K562 (cell line): ENCODE measurements around the gene AFM. TPM values are rescaled to one million over a fixed set of nuclear protein-coding genes. Genes with fewer than 3 reads are reported as not detected.

Experiments
- ATAC-seq: fragments of 200-7000 bp; cut with Tn5 transposase; 3 replicates; pipeline ENCODE4 v1.9.1; 2020; ENCODE audit warnings: moderate library complexity
- BruUV-seq: library from RNA; stranded (reverse); fragments of 400-500 nt; replicated peaks from 2 replicates; lab custom pipeline; 2021; lab: Mats Ljungman, UMichigan
- CTCF ChIA-PET: fragments of 300-600 bp; formaldehyde crosslinking; extraction: SDS; loops from one replicate; lab custom pipeline; 2021; ENCODE audit warnings: low intra/inter-chr PET ratio; lab: Yijun Ruan, JAX
- POLR2A ChIA-PET: fragments of 300-600, 350-650 bp; sonication (Branson Sonifier 250); formaldehyde crosslinking; extraction: SDS; loops from one replicate; lab custom pipeline; 2021; ENCODE audit warnings: antibody characterized with exemption, inconsistent platforms; lab: Yijun Ruan, JAX
- DNase-seq, 4 experiments: peaks; one replicate each; pipeline versions ENCODE4 v3.0.0 to v3.0.0-alpha.2; 2011 to 2018; ENCODE audit warnings: low spot score in 3 of 4, mixed read lengths in 3 of 4; ENCODE audit errors: extremely low read depth in 1 of 4
- FAIRE-seq: peaks from 2 replicates; lab custom pipeline; 2011; peaks lifted over from hg19 to GRCh38; lab: Jason Lieb, UNC
- H2AFZ ChIP-seq: 2 replicates; pipeline ENCODE4 v1.6.0; 2011; ENCODE audit warnings: low read depth, low read length, control low read depth, inconsistent platforms
- H3K27ac ChIP-seq: fragments of 200-600 bp; 3 replicates; pipeline ENCODE4 v1.8.0; 2011; ENCODE audit warnings: low read depth, mild to moderate bottlenecking, control low read depth, inconsistent platforms, low read length, moderate library complexity, mixed read lengths; ENCODE audit errors: extremely low read depth
- H3K27me3 ChIP-seq, 2 experiments: fragments of 300-600 bp in 1 of 2; 2 replicates in 1 of 2; 3 replicates in 1 of 2; pipeline versions ENCODE4 v1.6.0 to v1.8.0; 2011; ENCODE audit warnings: inconsistent platforms in 2 of 2, low read length in 2 of 2, mild to moderate bottlenecking in 1 of 2, mixed read lengths in 1 of 2, moderate library complexity in 1 of 2; ENCODE audit not compliant: control insufficient read depth in 2 of 2, insufficient read depth in 2 of 2
- H3K36me3 ChIP-seq: fragments of 300-600 bp; 3 replicates; pipeline ENCODE4 v1.8.0; 2011; ENCODE audit warnings: mild to moderate bottlenecking, low read length, inconsistent platforms; ENCODE audit not compliant: control insufficient read depth, insufficient read depth
- H3K4me1 ChIP-seq, 2 experiments: fragments of 200-600 bp in 1 of 2; replicated peaks in 1 of 2; 2 replicates in 1 of 2; 3 replicates in 1 of 2; pipeline versions ENCODE4 v1.5.1 to v1.8.0; 2011; ENCODE audit warnings: inconsistent platforms in 2 of 2, low read length in 2 of 2, mild to moderate bottlenecking in 1 of 2, mixed read lengths in 1 of 2, moderate library complexity in 1 of 2; ENCODE audit not compliant: control insufficient read depth in 2 of 2, insufficient read depth in 2 of 2
- H3K4me2 ChIP-seq: 2 replicates; pipeline ENCODE4 v1.6.1; 2011; ENCODE audit warnings: low read length, control low read depth, inconsistent platforms, mixed read lengths; ENCODE audit not compliant: insufficient read depth
- H3K4me3 ChIP-seq: fragments of 200-600 bp; sonication (generic), shearing (Covaris generic); 2 replicates; pipeline ENCODE4 v1.5.1; 2016; ENCODE audit warnings: control low read depth, inconsistent platforms
- H3K79me2 ChIP-seq: fragments of 200-600 bp; 3 replicates; pipeline ENCODE4 v1.8.0; 2011; ENCODE audit warnings: low read length, inconsistent platforms; ENCODE audit not compliant: control insufficient read depth, insufficient read depth
- H3K9ac ChIP-seq, 2 experiments: 2 replicates each; pipeline versions ENCODE4 v1.6.0 to v1.6.1; 2011; ENCODE audit warnings: low read depth in 2 of 2, low read length in 2 of 2, control low read depth in 1 of 2, inconsistent platforms in 1 of 2, mild to moderate bottlenecking in 1 of 2, mixed read lengths in 1 of 2; ENCODE audit not compliant: insufficient read depth in 1 of 2
- H3K9me1 ChIP-seq: one replicate; pipeline ENCODE4 v1.6.0; 2011; ENCODE audit warnings: inconsistent platforms, mild to moderate bottlenecking, low read length, moderate library complexity; ENCODE audit not compliant: control insufficient read depth, insufficient read depth
- H3K9me3 ChIP-seq: replicated peaks from 2 replicates; pipeline ENCODE4 v1.5.1; 2011; ENCODE audit warnings: low read depth, low read length, inconsistent platforms; ENCODE audit not compliant: control insufficient read depth, insufficient read depth
- H4K20me1 ChIP-seq: replicated peaks from 2 replicates; pipeline ENCODE4 v1.6.1; 2011; ENCODE audit warnings: low read length, inconsistent platforms, mixed read lengths; ENCODE audit not compliant: control insufficient read depth, insufficient read depth
- C11orf30 ChIP-seq: fragments of 450-650 bp; IDR thresholded peaks from 2 replicates; pipeline ENCODE4 v1.6.1; 2016; ENCODE audit warnings: low read depth, mild to moderate bottlenecking
- CBX2 ChIP-seq: fragments of 200-600 bp; sonication (generic); IDR thresholded peaks from one replicate; pipeline ENCODE4 v1.6.1; 2012; ENCODE audit warnings: mild to moderate bottlenecking, low read length, inconsistent platforms; ENCODE audit not compliant: insufficient read depth, poor library complexity, severe bottlenecking
- CREB3 ChIP-seq: fragments of 450-650 bp; conservative IDR thresholded peaks from 2 replicates; pipeline ENCODE4 v1.6.1; 2016; ENCODE audit warnings: missing genetic modification characterization, low read depth, mild to moderate bottlenecking, missing compliant biosample characterization, moderate library complexity
- KAT7 ChIP-seq: sonication (generic); formaldehyde crosslinking; IDR thresholded peaks from 2 replicates; pipeline ENCODE4 v1.8.0; 2022; ENCODE audit warnings: missing genetic modification reagents, mild to moderate bottlenecking, borderline replicate concordance
- KDM4B ChIP-seq, 2 experiments: fragments of 450-650 bp in 1 of 2; sonication (generic) in 1 of 2; IDR thresholded peaks; 2 replicates each; pipeline ENCODE4 v1.6.1; 2016 to 2017; ENCODE audit warnings: borderline replicate concordance in 2 of 2, antibody characterized with exemption in 1 of 2, low read depth in 1 of 2, mild to moderate bottlenecking in 1 of 2
- MCM3 ChIP-seq: fragments of 450-650 bp; IDR thresholded peaks from 2 replicates; pipeline ENCODE4 v1.6.1; 2016
- MEF2D ChIP-seq: conservative IDR thresholded peaks from 2 replicates; pipeline ENCODE4 v1.6.1; 2016; ENCODE audit warnings: low read depth, missing genetic modification characterization, missing compliant biosample characterization
- NCOA6 ChIP-seq: fragments of 450-650 bp; IDR thresholded peaks from 2 replicates; pipeline ENCODE4 v1.6.1; 2017; ENCODE audit warnings: mild to moderate bottlenecking
- NFE2L1 ChIP-seq: fragments of 450-650 bp; IDR thresholded peaks from 2 replicates; pipeline ENCODE4 v1.6.1; 2016; ENCODE audit warnings: missing genetic modification characterization, low read depth, mild to moderate bottlenecking, missing compliant biosample characterization, moderate library complexity, borderline replicate concordance
- RUNX1 ChIP-seq: sonication (generic); IDR thresholded peaks from 2 replicates; pipeline ENCODE4 v1.6.1; 2016; ENCODE audit warnings: antibody characterized with exemption, low read depth
- SMC3 ChIP-seq: conservative IDR thresholded peaks from 2 replicates; pipeline ENCODE4 v1.6.1; 2011; ENCODE audit warnings: low read depth, low read length, improper control_type of control experiment; ENCODE audit not compliant: insufficient read depth
- SNIP1 ChIP-seq: fragments of 450-650 bp; IDR thresholded peaks from 2 replicates; pipeline ENCODE4 v1.7.1; 2017; ENCODE audit warnings: low read depth, mild to moderate bottlenecking
- SUPT5H ChIP-seq: fragments of 450-650 bp; IDR thresholded peaks from 2 replicates; pipeline ENCODE4 v1.6.1; 2016
- TAF1 ChIP-seq: IDR thresholded peaks from 2 replicates; pipeline ENCODE4 v1.6.1; 2011; ENCODE audit warnings: mild to moderate bottlenecking, low read length, moderate library complexity; ENCODE audit not compliant: insufficient read depth, control insufficient read depth, severe bottlenecking; ENCODE audit errors: extremely low read depth
- TRIM28 ChIP-seq: fragments of 450-650 bp; IDR thresholded peaks from 2 replicates; pipeline ENCODE4 v1.6.1; 2017
- XRCC4 ChIP-seq: IDR thresholded peaks from one replicate; pipeline ENCODE4 v1.6.1; 2011; ENCODE audit not compliant: insufficient read depth, insufficient read length; ENCODE audit errors: extremely low read depth
- ZNF282 ChIP-seq: sonication (generic); formaldehyde crosslinking; IDR thresholded peaks from 2 replicates; pipeline ENCODE4 v1.8.1; 2023; ENCODE audit warnings: missing genetic modification reagents
- ZNF444 ChIP-seq: fragments of 250-450 bp; sonication (Bioruptor Pico); IDR thresholded peaks from 2 replicates; pipeline ENCODE4 v1.4.0; 2020; ENCODE audit warnings: mild to moderate bottlenecking, moderate library complexity
- ZNF830 ChIP-seq: fragments of 250-450 bp; sonication (Bioruptor Pico); IDR thresholded peaks from 2 replicates; pipeline ENCODE4 v1.5.0; 2021; ENCODE audit warnings: mild to moderate bottlenecking
- WGBS: fragments of 100-300 bp; shearing (Covaris generic); methylation state at CpG from one replicate; pipeline ENCODE4 v1.1.6; 2016; ENCODE audit warnings: low coverage, mixed read lengths; ENCODE audit not compliant: insufficient coverage; ENCODE audit errors: missing lambda C conversion rate; 5-methylcytosine and 5-hydroxymethylcytosine counted together
- in situ Hi-C: fragments of 300-500 bp; cut with MboI; formaldehyde crosslinking; loops from 4 replicates; pipeline ENCODE4 v1.15.0; 2018; ENCODE audit warnings: inconsistent platforms, mixed read lengths
- intact Hi-C: fragments of 100-400 bp; cut with micrococcal nuclease; formaldehyde crosslinking; loops from 2 replicates; pipeline ENCODE4 v1.14.2; 2022
- polyA plus RNA-seq, 8 experiments: library from polyadenylated mRNA; depleted of rRNA in 4 of 8; stranded (reverse) in 5 of 8; unstranded in 3 of 8; fragments of >200 nt; fragmentation: Nextera tagmentation in 2 of 8; fragmentation: Illumina TruSeq in 1 of 8; extraction: Ambion mirVana in 2 of 8; extraction: Trizol in 1 of 8; gene quantifications; 2 replicates each; pipeline versions ENCODE4 v1.2.1 to v1.2.3, GENCODE V29; 2011 to 2014; ENCODE audit warnings: inconsistent platforms in 1 of 8, missing spikeins in 1 of 8
- total RNA-seq, 7 experiments: library from RNA; depleted of rRNA in 6 of 7; stranded (reverse); fragments of >200 nt in 6 of 7; fragmentation: Illumina TruSeq in 2 of 7; extraction: Trizol in 2 of 7; gene quantifications; 2 replicates each; pipeline versions ENCODE4 v1.2.1 to v1.2.3, GENCODE V29; 2011 to 2021; ENCODE audit warnings: low replicate concordance in 1 of 7

Gene AFM
- total and polyA plus RNA-seq, 9 of the 15 experiments (the other 6 are each of a cell fraction or from before 2014, with no cell fraction given): 0.07 to 0.15 (median 0.12) TPM; not detected in 5

- DNase-seq: no peak
- Histone ChIP-seq H3K79me2 (no peaks in the 10 kb centered on the region), H3K9ac (no peak overlapping the region), H3K4me1 (no peaks in the 10 kb centered on the region), H3K27ac (no peak overlapping the region), H2AFZ (no peak overlapping the region), H3K9me3 (no peaks in the 10 kb centered on the region), H3K27me3 (no peaks in the 10 kb centered on the region), H4K20me1 (no peaks in the 10 kb centered on the region), H3K4me3 (no peak overlapping the region), H3K36me3 (no peaks in the 10 kb centered on the region), H3K9me1 (no peaks in the 10 kb centered on the region), H3K4me2 (no peak overlapping the region)
- intact Hi-C loops (no loop called here), in situ Hi-C loops (no loop called here)
- no peak for FAIRE-seq
- 17% methylated on average over 2 of the region's 2 CpGs for WGBS
- ChIA-PET POLR2A (no interaction called here), CTCF (no interaction called here)
- TF ChIP-seq NCOA6: no peak
- TF ChIP-seq ZNF282 (CRISPR knock-in tag): no peak
- no peak for TF ChIP-seq MEF2D (tag)
- no peak for TF ChIP-seq SUPT5H
- no peak for TF ChIP-seq TAF1
- no peak for TF ChIP-seq ZNF830 (CRISPR knock-in tag)
- no peak for TF ChIP-seq KAT7 (CRISPR knock-in tag)
- TF ChIP-seq SNIP1: no peak
- no peak for TF ChIP-seq RUNX1
- no peak for TF ChIP-seq ZNF444 (CRISPR knock-in tag)
- TF ChIP-seq CBX2: no peak
- TF ChIP-seq NFE2L1: no peak
- TF ChIP-seq CREB3: no peak
- TF ChIP-seq C11orf30: no peak
- TF ChIP-seq SMC3: no peak
- no peak for TF ChIP-seq XRCC4
- TF ChIP-seq TRIM28: no peak
- TF ChIP-seq MCM3: no peak
- TF ChIP-seq KDM4B (IDR thresholded peaks at IDR 0.05; ENCODE audit: borderline replicate concordance in 2 of 2, low read depth in 1 of 2): no peak
- BruUV-seq: no TSS peak
- no peak for ATAC-seq
Measured at GRCh38 chr4:73505567-73505966, 24.0 kb downstream of the AFM start.
